Ishikawa (cell line): ENCODE data around the gene CIB2.

Experiments
- CEBPB ChIP-seq: IDR thresholded peaks from 2 replicates; pipeline ENCODE4 v1.6.1; 2012
- EP300 ChIP-seq: IDR thresholded peaks from 2 replicates; pipeline ENCODE4 v1.6.1; 2012; ENCODE audit warnings: borderline replicate concordance
- FOXM1 ChIP-seq: IDR thresholded peaks from 2 replicates; pipeline ENCODE4 v1.6.1; 2012; ENCODE audit warnings: low read depth, borderline replicate concordance
- TAF1 ChIP-seq: IDR thresholded peaks from 2 replicates; pipeline ENCODE4 v1.6.1; 2012; ENCODE audit warnings: low read depth, mild to moderate bottlenecking
- USF1 ChIP-seq: IDR thresholded peaks from 2 replicates; pipeline ENCODE4 v1.6.1; 2012
- YY1 ChIP-seq: IDR thresholded peaks from 2 replicates; pipeline ENCODE4 v1.6.1; 2012; ENCODE audit warnings: low read depth
- TF ChIP-seq, protein P1 (sequence below): IDR thresholded peaks from 2 replicates; pipeline ENCODE4 v1.6.1; 2012

DNA sequence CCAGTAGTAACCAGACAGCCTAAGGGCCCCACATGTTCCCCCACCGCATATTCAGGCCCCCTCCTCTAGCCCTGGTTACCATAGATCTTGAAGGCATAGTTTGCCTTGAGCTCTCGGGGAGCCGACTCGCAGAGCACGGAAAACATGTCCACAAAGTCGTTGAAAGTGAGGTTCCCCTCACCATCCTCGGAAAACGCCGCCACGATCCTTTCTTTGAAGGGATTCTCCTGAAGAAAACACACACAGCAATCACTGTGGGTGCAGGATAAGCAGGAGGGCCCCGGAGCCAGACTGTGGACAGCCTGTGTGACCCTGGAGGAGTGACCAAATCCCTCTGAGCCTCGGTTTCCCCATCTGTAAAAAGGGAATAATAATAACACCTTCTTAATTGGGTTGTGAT, 22.1 kb downstream of the CIB2 start:
- TF ChIP-seq EP300 (no peak), USF1 (no peak), CEBPB (no peak), YY1 (no peak), FOXM1 (no peak), TAF1 (no peak)
- TF ChIP-seq, protein P1, sequence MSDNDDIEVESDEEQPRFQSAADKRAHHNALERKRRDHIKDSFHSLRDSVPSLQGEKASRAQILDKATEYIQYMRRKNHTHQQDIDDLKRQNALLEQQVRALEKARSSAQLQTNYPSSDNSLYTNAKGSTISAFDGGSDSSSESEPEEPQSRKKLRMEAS, result no peak
